PC-9 (cell line): ENCODE results near the gene HOXA1. TPM values are rescaled to one million over a fixed set of nuclear protein-coding genes. Genes with fewer than 3 reads are reported as not detected.

ENCODE experiments used
- BruUV-seq: library from RNA; stranded (reverse); fragments of 400-500 nt; replicated peaks from 2 replicates; lab custom pipeline; 2021; lab: Mats Ljungman, UMichigan
- CTCF ChIA-PET: fragments of 300-600 bp; sonication (Branson Sonifier 250); formaldehyde crosslinking; loops from one replicate; lab custom pipeline; 2022; ENCODE audit warnings: antibody characterized with exemption; lab: Charles Lee
- POLR2A ChIA-PET: fragments of 300-600 bp; sonication (Branson Sonifier 250); formaldehyde crosslinking; loops from one replicate; lab custom pipeline; 2022; ENCODE audit warnings: antibody characterized with exemption; ENCODE audit not compliant: unreplicated experiment; lab: Charles Lee
- DNase-seq, 2 experiments: peaks; one replicate each; pipeline versions ENCODE4 v3.0.0 to v3.0.0-alpha.2; 2015 to 2022; ENCODE audit warnings: mixed read lengths in 1 of 2
- H2AFZ ChIP-seq: fragments of 200-600 bp; sonication (generic); 2 replicates; pipeline ENCODE4 v1.8.1; 2017; ENCODE audit warnings: antibody characterized with exemption
- H3F3A ChIP-seq: fragments of 200-600 bp; sonication (generic); 2 replicates; pipeline ENCODE4 v1.8.1; 2017; ENCODE audit warnings: antibody characterized with exemption, mild to moderate bottlenecking, low read depth; ENCODE audit not compliant: insufficient read depth
- H3K27ac ChIP-seq: fragments of 200-600 bp; sonication (generic); 2 replicates; pipeline ENCODE4 v1.6.1; 2016; ENCODE audit warnings: mixed run types
- H3K27me3 ChIP-seq: fragments of 200-600 bp; sonication (generic); 2 replicates; pipeline ENCODE4 v1.6.1; 2016; ENCODE audit warnings: low read depth, mixed run types; ENCODE audit not compliant: insufficient read depth
- H3K36me3 ChIP-seq: fragments of 200-600 bp; sonication (generic); 2 replicates; pipeline ENCODE4 v1.6.1; 2016; ENCODE audit warnings: low read depth, mixed run types
- H3K4me1 ChIP-seq: fragments of 200-600 bp; sonication (generic); replicated peaks from 2 replicates; pipeline ENCODE4 v1.6.1; 2016; ENCODE audit warnings: mixed run types; ENCODE audit not compliant: insufficient read depth
- H3K4me2 ChIP-seq: fragments of 200-600 bp; sonication (generic); 2 replicates; pipeline ENCODE4 v1.6.1; 2017; ENCODE audit warnings: mixed run types
- H3K4me3 ChIP-seq: fragments of 200-600 bp; sonication (generic); 2 replicates; pipeline ENCODE4 v1.6.1; 2016; ENCODE audit warnings: mixed run types
- H3K79me2 ChIP-seq: fragments of 200-600 bp; sonication (generic); 2 replicates; pipeline ENCODE4 v1.6.1; 2017; ENCODE audit warnings: low read depth, mixed run types
- H3K9me2 ChIP-seq: fragments of 200-600 bp; sonication (generic); 2 replicates; pipeline ENCODE4 v1.8.1; 2017; ENCODE audit warnings: mild to moderate bottlenecking; ENCODE audit not compliant: insufficient read depth
- H3K9me3 ChIP-seq: fragments of 200-600 bp; sonication (generic); 2 replicates; pipeline ENCODE4 v1.8.1; 2016; ENCODE audit warnings: low read depth; ENCODE audit not compliant: insufficient read depth
- H4K20me1 ChIP-seq: fragments of 200-600 bp; sonication (generic); 2 replicates; pipeline ENCODE4 v1.8.1; 2017; ENCODE audit not compliant: insufficient read depth
- EZH2 ChIP-seq: fragments of 200-600 bp; sonication (generic); IDR thresholded peaks from 2 replicates; pipeline ENCODE4 v1.8.0; 2017; ENCODE audit warnings: antibody characterized with exemption, low read depth
- intact Hi-C: fragments of 100-400 bp; cut with micrococcal nuclease; formaldehyde crosslinking; loops from one replicate; pipeline ENCODE4 v1.10.0; 2022; ENCODE audit not compliant: unreplicated experiment
- total RNA-seq: library from RNA; stranded (reverse); gene quantifications from 2 replicates; pipeline ENCODE4 v1.2.3, GENCODE V29; 2021
- TF ChIP-seq, protein P1 (sequence below): fragments of 200-600 bp; sonication (generic); conservative IDR thresholded peaks from 2 replicates; pipeline ENCODE4 v1.6.1; 2017; ENCODE audit warnings: mixed run types, antibody characterized with exemption, mild to moderate bottlenecking, moderate library complexity

Gene HOXA1
- total RNA-seq, 1 experiment from 2014 or later = 2.2 TPM

DNA sequence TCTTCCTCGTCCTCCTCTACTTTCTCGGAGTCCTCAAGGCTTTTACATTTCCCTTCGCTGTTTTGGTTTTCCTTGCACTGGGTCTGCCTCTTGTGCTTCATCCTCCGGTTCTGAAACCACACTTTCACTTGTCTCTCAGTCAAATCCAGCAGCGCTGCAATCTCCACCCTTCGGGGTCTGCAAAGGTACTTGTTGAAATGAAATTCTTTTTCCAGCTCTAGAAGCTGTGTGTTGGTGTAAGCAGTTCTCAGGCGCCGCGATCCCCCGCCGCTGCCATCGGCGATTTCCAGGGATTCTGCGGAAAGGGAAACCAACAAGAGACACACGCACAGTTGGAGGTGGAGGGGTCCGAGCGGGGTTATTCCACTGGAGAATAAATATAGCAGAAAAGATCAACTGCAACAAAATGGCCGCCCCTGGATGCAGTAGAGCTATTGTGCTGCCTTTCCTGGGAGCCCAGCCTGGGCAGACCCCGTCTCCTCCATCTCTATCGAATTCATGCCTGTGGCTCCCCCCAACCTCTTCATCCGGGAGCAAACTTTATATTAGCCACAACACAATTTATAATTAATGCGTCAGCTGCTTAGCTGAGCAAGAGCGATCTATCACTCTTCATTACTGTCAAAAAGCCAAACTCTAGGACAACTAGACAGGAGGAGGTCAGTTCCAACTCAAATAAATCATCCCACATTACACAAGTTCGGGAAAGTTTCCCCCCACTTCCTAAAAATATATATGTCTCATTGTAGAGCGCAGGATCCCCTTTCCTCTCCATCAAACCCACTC, 5.6 kb upstream of the HOXA1 start:
- no peaks in the 10 kb centered on the region for H3K9me3 ChIP-seq
- H3K4me2 ChIP-seq = no peak overlapping the region
- TF ChIP-seq, protein P1, sequence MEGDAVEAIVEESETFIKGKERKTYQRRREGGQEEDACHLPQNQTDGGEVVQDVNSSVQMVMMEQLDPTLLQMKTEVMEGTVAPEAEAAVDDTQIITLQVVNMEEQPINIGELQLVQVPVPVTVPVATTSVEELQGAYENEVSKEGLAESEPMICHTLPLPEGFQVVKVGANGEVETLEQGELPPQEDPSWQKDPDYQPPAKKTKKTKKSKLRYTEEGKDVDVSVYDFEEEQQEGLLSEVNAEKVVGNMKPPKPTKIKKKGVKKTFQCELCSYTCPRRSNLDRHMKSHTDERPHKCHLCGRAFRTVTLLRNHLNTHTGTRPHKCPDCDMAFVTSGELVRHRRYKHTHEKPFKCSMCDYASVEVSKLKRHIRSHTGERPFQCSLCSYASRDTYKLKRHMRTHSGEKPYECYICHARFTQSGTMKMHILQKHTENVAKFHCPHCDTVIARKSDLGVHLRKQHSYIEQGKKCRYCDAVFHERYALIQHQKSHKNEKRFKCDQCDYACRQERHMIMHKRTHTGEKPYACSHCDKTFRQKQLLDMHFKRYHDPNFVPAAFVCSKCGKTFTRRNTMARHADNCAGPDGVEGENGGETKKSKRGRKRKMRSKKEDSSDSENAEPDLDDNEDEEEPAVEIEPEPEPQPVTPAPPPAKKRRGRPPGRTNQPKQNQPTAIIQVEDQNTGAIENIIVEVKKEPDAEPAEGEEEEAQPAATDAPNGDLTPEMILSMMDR = no peak
- TF ChIP-seq EZH2 = no peak
- H3K36me3 ChIP-seq = peaks cover 6% of the 10 kb centered on the region; the same call in 1 of the 2 replicates
- no peaks in the 10 kb centered on the region for H3K9me2 ChIP-seq
- CTCF ChIA-PET = no interaction called here
- peaks cover 34% of the 10 kb centered on the region for H3F3A ChIP-seq
- no peak overlapping the region for H3K4me3 ChIP-seq
- peaks cover 17% of the 10 kb centered on the region for H3K4me1 ChIP-seq
- H3K27ac ChIP-seq = no peak overlapping the region
- no TSS peak for BruUV-seq
- 0 out of 2 replicates have a peak, but pooled peaks cover 5% of the 10 kb centered on the region for H3K79me2 ChIP-seq
- intact Hi-C loops = no loop called here
- POLR2A ChIA-PET = interaction anchor here (0.6 kb wide), 1 partner anchor 30 kb away, joined by 5 read pairs; no protein-coding TSS in a partner anchor
- no peaks in the 10 kb centered on the region for H3K27me3 ChIP-seq
- no peaks in the 10 kb centered on the region for H4K20me1 ChIP-seq
- DNase-seq = no peak
- H2AFZ ChIP-seq = no peak overlapping the region

DNA sequence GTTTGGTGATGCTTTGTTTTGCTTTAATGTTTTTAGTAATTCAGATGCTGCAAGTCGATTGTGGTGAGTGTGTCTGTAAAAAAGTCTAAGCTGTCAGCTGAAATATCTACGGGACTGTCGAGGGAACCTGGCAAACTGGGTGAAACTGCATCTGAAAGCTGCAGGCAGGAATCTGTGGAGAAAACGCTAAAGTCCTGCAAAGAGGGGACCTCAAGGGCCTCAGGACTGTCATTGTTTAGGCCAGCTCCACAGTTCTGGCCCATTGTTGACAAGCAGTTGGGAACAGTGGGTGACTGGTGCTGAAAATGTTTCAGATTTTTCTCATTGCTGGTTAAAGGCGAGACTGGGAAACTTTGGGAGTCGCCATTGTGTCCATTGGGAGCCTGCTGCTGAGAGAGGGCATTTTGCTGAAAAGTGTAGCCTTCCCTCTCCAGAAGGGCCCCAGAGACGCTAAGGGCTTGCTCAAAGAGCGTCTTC, 4.9 kb upstream of the HOXA1 start:
- CTCF ChIA-PET = no interaction called here

More for the DNA sequence above, 4.9 kb upstream of the HOXA1 start:
- Histone ChIP-seq H3K9me3 (no peaks in the 10 kb centered on the region), H3K27me3 (no peaks in the 10 kb centered on the region), H3K27ac (0 out of 2 replicates have a peak overlapping the region, but pooled peaks have one; percentile 6), H2AFZ (no peak overlapping the region), H3K4me3 (no peak overlapping the region), H4K20me1 (no peaks in the 10 kb centered on the region), H3K4me1 (peaks cover 17% of the 10 kb centered on the region), H3K79me2 (0 out of 2 replicates have a peak, but pooled peaks cover 1% of the 10 kb centered on the region), H3K36me3 (peaks cover 6% of the 10 kb centered on the region; the same call in 1 of the 2 replicates), H3K4me2 (no peak overlapping the region), H3K9me2 (no peaks in the 10 kb centered on the region), H3F3A (peaks cover 28% of the 10 kb centered on the region)
- no peak for TF ChIP-seq EZH2
- TF ChIP-seq, protein P1 = no peak
- intact Hi-C loops = no loop called here
- DNase-seq = no peak
- POLR2A ChIA-PET = interaction anchor here (0.6 kb wide), 1 partner anchor 29 kb away, joined by 5 read pairs; no protein-coding TSS in a partner anchor
- BruUV-seq = no TSS peak
